Trophoblast cell (in vitro differentiated cells and primary cell): Measurements from ENCODE around the gene MLKL.

Source experiments
- DNase-seq, 2 donors: peaks; one replicate each; pipeline ENCODE4 v3.0.0-alpha.2; 2016
- H2AFZ ChIP-seq: 2 replicates; pipeline ENCODE4 v1.6.1; 2013; ENCODE audit warnings: low read length, moderate library complexity, mild to moderate bottlenecking; ENCODE audit not compliant: insufficient read depth, poor library complexity
- H2AK5ac ChIP-seq: 2 replicates; pipeline ENCODE4 v1.6.1; 2013; ENCODE audit warnings: mild to moderate bottlenecking, low read length
- H2BK120ac ChIP-seq: 2 replicates; pipeline ENCODE4 v1.6.1; 2013; ENCODE audit warnings: low read length, mild to moderate bottlenecking, moderate library complexity; ENCODE audit not compliant: insufficient read depth, poor library complexity
- H2BK12ac ChIP-seq: 2 replicates; pipeline ENCODE4 v1.6.1; 2013; ENCODE audit warnings: mild to moderate bottlenecking, low read length, moderate library complexity
- H2BK5ac ChIP-seq: 2 replicates; pipeline ENCODE4 v1.6.1; 2013; ENCODE audit warnings: low read length, low read depth, moderate library complexity, mild to moderate bottlenecking; ENCODE audit not compliant: poor library complexity
- H3K14ac ChIP-seq: 2 replicates; pipeline ENCODE4 v1.6.1; 2013; ENCODE audit warnings: mild to moderate bottlenecking, low read length
- H3K18ac ChIP-seq: 2 replicates; pipeline ENCODE4 v1.6.1; 2013; ENCODE audit warnings: mild to moderate bottlenecking, low read length
- H3K23ac ChIP-seq: 2 replicates; pipeline ENCODE4 v1.6.1; 2013; ENCODE audit warnings: low read length
- H3K27ac ChIP-seq: 2 replicates; pipeline ENCODE4 v1.5.1; 2013; ENCODE audit warnings: low read depth, mild to moderate bottlenecking, inconsistent platforms, low read length, moderate library complexity
- H3K27me3 ChIP-seq: 2 replicates; pipeline ENCODE4 v1.6.1; 2013; ENCODE audit warnings: inconsistent platforms, mild to moderate bottlenecking, low read length, moderate library complexity; ENCODE audit not compliant: insufficient read depth
- H3K36me3 ChIP-seq, 2 experiments: 1 replicate in 1 of 2; 2 replicates in 1 of 2; pipeline ENCODE4 v1.6.1; 2013; ENCODE audit warnings: low read length in 2 of 2, mild to moderate bottlenecking in 2 of 2, moderate library complexity in 1 of 2; ENCODE audit not compliant: insufficient read depth in 2 of 2, control insufficient read depth in 1 of 2
- H3K4ac ChIP-seq: 2 replicates; pipeline ENCODE4 v1.6.1; 2013; ENCODE audit warnings: low read depth, mild to moderate bottlenecking, low read length, moderate library complexity
- H3K4me1 ChIP-seq, 2 experiments: 1 replicate in 1 of 2; 2 replicates in 1 of 2; pipeline ENCODE4 v1.6.1; 2013; ENCODE audit warnings: low read length in 2 of 2, mild to moderate bottlenecking in 2 of 2, moderate library complexity in 1 of 2; ENCODE audit not compliant: insufficient read depth in 2 of 2, control insufficient read depth in 1 of 2
- H3K4me2 ChIP-seq: 2 replicates; pipeline ENCODE4 v1.6.1; 2013; ENCODE audit warnings: inconsistent platforms, mild to moderate bottlenecking, low read length, moderate library complexity
- H3K4me3 ChIP-seq: 2 replicates; pipeline ENCODE4 v1.5.1; 2013; ENCODE audit warnings: mild to moderate bottlenecking, low read depth, low read length, inconsistent platforms
- H3K79me1 ChIP-seq: one replicate; pipeline ENCODE4 v1.6.1; 2013; ENCODE audit warnings: low read length
- H3K79me2 ChIP-seq: 2 replicates; pipeline ENCODE4 v1.6.1; 2013; ENCODE audit warnings: low read length, mild to moderate bottlenecking; ENCODE audit not compliant: control insufficient read depth, insufficient read depth, poor library complexity
- H3K9ac ChIP-seq: 2 replicates; pipeline ENCODE4 v1.6.1; 2013; ENCODE audit warnings: mild to moderate bottlenecking, low read length
- H3K9me3 ChIP-seq: 2 replicates; pipeline ENCODE4 v1.6.1; 2013; ENCODE audit warnings: low read depth, mild to moderate bottlenecking, control low read depth, inconsistent platforms, low read length; ENCODE audit not compliant: insufficient read depth
- H4K12ac ChIP-seq: 2 replicates; pipeline ENCODE4 v1.6.1; 2013; ENCODE audit warnings: low read depth, mild to moderate bottlenecking, low read length, moderate library complexity
- H4K8ac ChIP-seq: 2 replicates; pipeline ENCODE4 v1.6.1; 2013; ENCODE audit warnings: low read depth, mild to moderate bottlenecking, low read length, moderate library complexity
- H4K91ac ChIP-seq: one replicate; pipeline ENCODE4 v1.6.1; 2013; ENCODE audit warnings: low read depth, mild to moderate bottlenecking, low read length, moderate library complexity
- WGBS: extraction: QIAGEN DNeasy Blood & Tissue Kit; methylation state at CpG from one replicate; pipeline ENCODE4 v1.1.7; 2013; ENCODE audit warnings: missing lambda C conversion rate; ENCODE audit not compliant: insufficient read length, insufficient coverage; ENCODE audit errors: extremely low coverage; 5-methylcytosine and 5-hydroxymethylcytosine counted together

Gene MLKL

DNA sequence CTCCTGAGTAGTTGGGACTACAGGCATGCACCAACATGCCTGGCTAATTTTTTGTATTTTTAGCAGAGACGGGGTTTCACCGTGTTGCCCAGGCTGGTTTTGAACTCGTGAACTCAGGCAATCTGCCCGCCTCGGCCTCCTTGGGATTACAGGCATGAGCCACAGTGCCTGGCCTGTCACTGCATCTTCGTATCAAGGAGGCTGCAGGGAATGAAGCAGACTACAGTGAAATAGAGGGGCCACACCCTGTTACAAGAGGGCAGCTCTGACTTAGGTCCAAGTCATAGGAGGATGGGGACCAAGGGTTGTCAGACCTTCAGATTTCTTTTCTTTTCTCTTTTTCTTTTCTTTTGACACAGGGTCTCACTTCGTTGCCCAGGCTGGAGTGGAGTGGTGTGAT is 45.3 kb upstream of the MLKL start:
- no peaks in the 10 kb centered on the region for H3K79me2 ChIP-seq
- no peak overlapping the region for H3K4me3 ChIP-seq
- H2BK5ac ChIP-seq, result no peak overlapping the region
- no peak overlapping the region for H4K8ac ChIP-seq
- H3K23ac ChIP-seq, result no peak overlapping the region
- no peaks in the 10 kb centered on the region for H3K27me3 ChIP-seq
- no peak for DNase-seq
- H3K4ac ChIP-seq, result no peak overlapping the region
- H3K18ac ChIP-seq, result no peak overlapping the region
- H3K14ac ChIP-seq, result no peak overlapping the region
- WGBS, result no CpG with 5 or more reads among the region's 7 CpGs
- H3K4me2 ChIP-seq, result no peak overlapping the region
- no peak overlapping the region for H3K9ac ChIP-seq
- H4K12ac ChIP-seq, result no peak overlapping the region
- no peak overlapping the region for H3K27ac ChIP-seq
- H2AK5ac ChIP-seq, result no peak overlapping the region
- H2AFZ ChIP-seq, result no peak overlapping the region
- H3K36me3 ChIP-seq, result no peaks in the 10 kb centered on the region
- H4K91ac ChIP-seq, result no peak overlapping the region
- no peaks in the 10 kb centered on the region for H3K79me1 ChIP-seq
- H2BK12ac ChIP-seq, result no peak overlapping the region
- H2BK120ac ChIP-seq, result no peak overlapping the region
- H3K4me1 ChIP-seq, result peaks cover 0 to 4% of the 10 kb centered on the region in 2 experiments
- H3K9me3 ChIP-seq, result peaks cover 2% of the 10 kb centered on the region

DNA sequence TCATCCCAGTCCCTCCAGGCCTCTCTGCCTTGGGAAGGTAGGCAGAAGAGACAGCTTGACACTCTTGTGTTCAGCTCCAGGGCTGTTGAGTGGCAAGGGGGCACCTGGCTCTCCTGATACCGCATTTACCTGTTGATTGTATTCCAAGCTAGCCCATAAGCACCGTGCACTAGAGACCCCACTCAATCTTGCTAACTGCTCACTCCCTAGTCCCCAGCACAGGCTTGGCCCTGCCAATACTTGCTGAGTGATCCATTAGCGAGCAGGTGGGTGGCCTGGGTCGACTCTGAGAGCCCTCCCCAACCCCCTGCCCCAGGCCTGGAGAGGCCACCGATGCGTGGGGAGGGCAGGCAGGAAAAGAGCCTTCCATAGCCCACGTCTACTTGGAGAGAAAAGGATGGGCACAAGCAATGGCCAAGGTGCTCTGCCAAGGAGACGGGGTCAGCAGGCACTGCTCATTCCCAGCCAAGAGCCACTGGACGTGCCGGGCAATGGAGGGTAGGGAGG is 44.5 kb upstream of the MLKL start:
- Histone ChIP-seq H3K9me3 (peaks cover 2% of the 10 kb centered on the region), H4K91ac (no peak overlapping the region), H3K4ac (no peak overlapping the region), H3K36me3 (no peaks in the 10 kb centered on the region), H3K4me1 (peaks cover 0 to 4% of the 10 kb centered on the region in 2 experiments), H2AFZ (no peak overlapping the region), H2BK120ac (no peak overlapping the region), H3K27me3 (no peaks in the 10 kb centered on the region), H3K79me1 (no peaks in the 10 kb centered on the region), H3K4me3 (peak overlapping the region; percentile 30), H3K27ac (no peak overlapping the region), H3K4me2 (no peak overlapping the region), H3K79me2 (no peaks in the 10 kb centered on the region), H2BK5ac (no peak overlapping the region), H2BK12ac (no peak overlapping the region), H4K8ac (no peak overlapping the region), H3K9ac (no peak overlapping the region), H3K18ac (no peak overlapping the region), H4K12ac (no peak overlapping the region), H3K14ac (no peak overlapping the region), H3K23ac (no peak overlapping the region), H2AK5ac (no peak overlapping the region)
- DNase-seq, result no peak
- no CpG with 5 or more reads among the region's 10 CpGs for WGBS

DNA sequence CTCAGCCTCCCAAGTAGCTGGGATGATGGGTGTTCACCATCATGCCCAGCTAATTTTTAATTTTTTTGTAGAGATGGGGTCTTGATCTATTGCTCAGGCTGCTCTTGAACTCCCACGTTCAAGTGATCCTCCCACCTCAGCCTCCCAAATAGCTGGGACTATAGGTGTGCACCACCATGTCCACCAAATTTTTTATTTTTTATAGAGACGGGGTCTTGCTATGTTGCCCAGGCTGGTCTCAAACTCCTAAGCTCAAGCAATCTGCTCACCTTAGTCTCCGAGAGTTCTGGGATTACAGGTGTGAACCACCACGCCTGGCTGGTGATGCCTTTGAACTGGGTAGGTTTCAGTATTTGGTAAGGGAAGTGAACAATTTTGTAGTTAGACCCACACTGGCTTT is 43.9 kb upstream of the MLKL start:
- H3K23ac ChIP-seq, result no peak overlapping the region
- H3K36me3 ChIP-seq, result no peaks in the 10 kb centered on the region
- H2BK120ac ChIP-seq, result no peak overlapping the region
- no peak for DNase-seq
- H4K8ac ChIP-seq, result no peak overlapping the region
- no peaks in the 10 kb centered on the region for H3K79me2 ChIP-seq
- H3K27me3 ChIP-seq, result no peaks in the 10 kb centered on the region
- H3K18ac ChIP-seq, result no peak overlapping the region
- H3K4me2 ChIP-seq, result no peak overlapping the region
- no peak overlapping the region for H4K91ac ChIP-seq
- H3K14ac ChIP-seq, result no peak overlapping the region
- no peak overlapping the region for H2BK12ac ChIP-seq
- H3K4me1 ChIP-seq, result peaks cover 0 to 4% of the 10 kb centered on the region in 2 experiments
- H3K4me3 ChIP-seq, result no peak overlapping the region
- no CpG with 5 or more reads among the region's 4 CpGs for WGBS
- no peak overlapping the region for H4K12ac ChIP-seq
- H3K27ac ChIP-seq, result no peak overlapping the region
- H3K9ac ChIP-seq, result no peak overlapping the region
- no peak overlapping the region for H2AK5ac ChIP-seq
- H3K9me3 ChIP-seq, result peaks cover 2% of the 10 kb centered on the region
- H2BK5ac ChIP-seq, result no peak overlapping the region
- H3K4ac ChIP-seq, result no peak overlapping the region
- no peaks in the 10 kb centered on the region for H3K79me1 ChIP-seq
- H2AFZ ChIP-seq, result no peak overlapping the region

DNA sequence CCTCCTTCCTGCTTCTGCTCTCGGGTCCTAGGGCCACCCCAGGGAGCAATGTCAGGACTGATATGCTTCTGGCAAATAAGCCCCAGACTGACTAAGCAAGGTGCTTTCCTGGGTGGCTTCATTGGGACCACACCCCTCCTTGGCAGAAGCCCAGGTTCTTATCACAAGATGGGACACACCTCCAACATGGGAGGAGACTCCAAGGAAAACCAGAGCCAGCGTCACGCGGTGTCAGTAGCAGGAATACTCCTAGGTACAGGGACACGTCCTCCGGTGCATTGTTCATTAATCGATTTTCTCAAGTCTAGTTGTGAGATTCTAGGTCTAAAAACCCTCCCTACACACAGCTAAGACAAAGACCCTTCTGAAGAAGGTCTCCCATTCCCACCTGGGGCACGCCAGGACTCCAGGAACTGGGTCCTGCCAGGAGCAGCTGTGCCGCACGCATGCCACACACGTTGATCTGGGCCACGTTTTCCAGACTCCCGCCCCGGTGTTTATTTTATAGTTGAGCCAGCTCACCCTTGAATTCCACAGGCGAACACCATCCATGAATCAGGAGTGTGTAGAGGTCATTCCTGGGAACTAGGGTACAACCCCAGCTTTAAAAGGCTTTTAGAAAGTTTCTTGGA is 43.1 kb upstream of the MLKL start:
- peaks cover 0 to 4% of the 10 kb centered on the region in 2 experiments for H3K4me1 ChIP-seq
- no peak overlapping the region for H4K8ac ChIP-seq
- DNase-seq, result peak; percentile 24 to 60
- WGBS, result no CpG with 5 or more reads among the region's 15 CpGs
- H3K9me3 ChIP-seq, result peaks cover 2% of the 10 kb centered on the region
- no peak overlapping the region for H3K4me3 ChIP-seq
- H2AFZ ChIP-seq, result no peak overlapping the region
- H3K4ac ChIP-seq, result no peak overlapping the region
- H3K14ac ChIP-seq, result no peak overlapping the region
- H4K12ac ChIP-seq, result no peak overlapping the region
- no peak overlapping the region for H2BK120ac ChIP-seq
- no peaks in the 10 kb centered on the region for H3K27me3 ChIP-seq
- H2BK5ac ChIP-seq, result no peak overlapping the region
- no peak overlapping the region for H3K4me2 ChIP-seq
- no peak overlapping the region for H4K91ac ChIP-seq
- H3K27ac ChIP-seq, result no peak overlapping the region
- H3K79me2 ChIP-seq, result no peaks in the 10 kb centered on the region
- H3K79me1 ChIP-seq, result no peaks in the 10 kb centered on the region
- no peak overlapping the region for H3K23ac ChIP-seq
- H3K36me3 ChIP-seq, result no peaks in the 10 kb centered on the region
- H3K9ac ChIP-seq, result no peak overlapping the region
- H2BK12ac ChIP-seq, result no peak overlapping the region
- no peak overlapping the region for H2AK5ac ChIP-seq
- no peak overlapping the region for H3K18ac ChIP-seq
